HG03097 (cell line): ENCODE measurements around the gene CERS2.

ENCODE experiments used
- ATAC-seq: cut with Tn5 transposase; IDR thresholded peaks from one replicate; pipeline ENCODE4 v1.9.1; 2021; ENCODE audit not compliant: unreplicated experiment, low FRiP score

The CERS2 gene, protein sequence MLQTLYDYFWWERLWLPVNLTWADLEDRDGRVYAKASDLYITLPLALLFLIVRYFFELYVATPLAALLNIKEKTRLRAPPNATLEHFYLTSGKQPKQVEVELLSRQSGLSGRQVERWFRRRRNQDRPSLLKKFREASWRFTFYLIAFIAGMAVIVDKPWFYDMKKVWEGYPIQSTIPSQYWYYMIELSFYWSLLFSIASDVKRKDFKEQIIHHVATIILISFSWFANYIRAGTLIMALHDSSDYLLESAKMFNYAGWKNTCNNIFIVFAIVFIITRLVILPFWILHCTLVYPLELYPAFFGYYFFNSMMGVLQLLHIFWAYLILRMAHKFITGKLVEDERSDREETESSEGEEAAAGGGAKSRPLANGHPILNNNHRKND

DNA sequence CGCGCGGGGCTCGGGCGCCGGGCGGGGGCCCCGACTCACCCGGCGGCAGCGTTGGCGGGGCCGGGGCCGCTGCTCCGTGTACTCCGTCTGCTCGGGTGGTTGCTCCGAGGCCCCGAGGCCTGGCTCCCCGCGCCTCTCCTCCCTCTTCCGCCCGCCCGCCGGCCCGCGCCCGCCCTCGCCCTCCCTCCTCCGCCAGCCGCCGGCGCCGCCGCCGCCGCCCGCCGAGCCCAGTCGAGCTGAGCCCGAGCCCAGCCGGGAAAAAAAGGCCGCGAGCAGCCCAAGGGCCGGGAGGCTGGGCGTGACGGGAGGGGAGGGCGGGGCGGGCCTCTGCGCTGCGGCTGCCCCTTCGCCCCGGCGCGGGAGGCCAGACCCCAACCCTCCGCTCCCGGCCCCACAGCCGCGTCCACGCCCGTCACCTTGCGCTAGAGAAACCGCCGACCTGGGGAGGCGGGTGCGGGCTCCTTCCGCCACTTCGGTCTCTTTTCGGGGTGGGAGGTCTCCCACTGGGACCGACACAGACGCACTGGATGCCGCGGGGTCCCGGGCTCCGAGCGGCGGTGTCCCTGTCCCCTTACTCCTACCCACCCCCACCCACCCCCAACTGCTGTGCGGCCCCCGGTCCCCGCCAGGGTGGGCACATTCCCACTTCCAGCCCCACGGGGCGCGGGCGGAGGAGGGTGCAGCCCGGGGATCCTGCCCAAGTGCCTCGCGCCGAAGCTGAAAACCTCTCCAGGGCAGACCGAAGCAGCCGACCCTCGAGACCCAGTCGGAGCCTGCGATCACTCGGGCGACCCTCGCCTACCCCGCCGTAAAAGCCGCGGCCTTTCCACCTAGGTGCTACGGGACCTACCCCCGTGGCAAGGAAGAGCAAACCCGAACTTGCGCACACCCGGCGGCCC is at the start of gene CERS2:
TSS of gene CERS2 (minus strand) at position 256 of the 899 bp plus-strand sequence. CDS start 5,745 bp downstream, outside the sequence.
- ATAC-seq = peak; percentile 43

DNA sequence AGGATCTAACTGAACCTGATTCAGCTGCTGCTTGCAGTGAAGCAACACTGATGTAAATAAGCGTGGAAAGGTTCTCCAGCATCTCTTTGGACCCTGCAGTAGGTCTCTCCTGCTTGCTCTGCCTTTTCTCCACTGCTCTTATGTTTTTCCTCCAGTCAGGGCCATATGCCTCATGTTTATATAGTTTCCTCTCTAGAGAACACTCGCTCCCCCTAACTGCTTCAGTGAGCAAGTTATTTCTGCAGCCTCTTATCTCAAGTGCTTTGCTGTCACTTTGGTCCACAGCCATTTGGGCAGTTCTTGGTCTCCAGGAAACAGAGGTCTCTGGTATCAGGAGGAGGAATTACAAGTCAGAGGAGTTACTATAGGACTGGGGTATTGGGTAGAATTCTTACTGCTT is 38.9 kb upstream of the CERS2 start:
- ATAC-seq = no peak

DNA sequence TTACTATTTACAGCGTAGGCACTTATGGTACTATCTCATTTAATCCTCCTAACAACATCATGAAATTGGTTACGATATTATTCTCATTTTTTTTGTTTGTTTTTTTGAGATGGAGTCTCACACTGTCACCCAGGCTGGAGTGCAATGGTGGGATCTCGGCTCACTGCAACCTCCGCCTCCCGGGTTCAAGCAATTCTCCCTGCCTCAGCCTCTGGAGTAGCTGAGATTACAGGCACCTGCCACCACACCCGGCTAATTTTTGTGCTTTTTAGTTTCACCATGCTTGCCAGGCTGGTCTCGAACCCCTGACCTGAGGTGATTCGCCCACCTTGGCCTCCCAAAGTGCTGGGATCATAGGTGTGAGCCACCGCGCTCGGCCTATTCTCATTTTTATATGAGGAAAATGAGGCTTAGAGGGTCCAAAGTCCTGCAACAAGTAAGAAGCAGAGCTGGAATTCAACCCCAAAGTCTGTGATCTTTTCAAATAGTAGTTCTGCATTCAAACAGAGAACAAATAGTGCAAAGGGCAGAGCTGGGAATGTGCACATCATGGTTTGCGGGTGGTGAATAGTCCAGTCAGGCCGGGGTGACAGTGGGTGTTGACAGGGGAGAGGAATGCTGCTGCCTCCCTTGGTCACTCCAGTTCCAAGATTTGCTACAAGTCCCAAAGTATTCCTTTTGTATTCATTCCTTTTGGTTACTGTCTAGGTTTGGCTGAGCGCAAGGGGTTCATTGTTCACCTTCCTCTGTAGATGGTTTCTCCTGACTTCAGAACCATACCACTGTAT is 38.2 kb upstream of the CERS2 start:
- no peak for ATAC-seq

DNA sequence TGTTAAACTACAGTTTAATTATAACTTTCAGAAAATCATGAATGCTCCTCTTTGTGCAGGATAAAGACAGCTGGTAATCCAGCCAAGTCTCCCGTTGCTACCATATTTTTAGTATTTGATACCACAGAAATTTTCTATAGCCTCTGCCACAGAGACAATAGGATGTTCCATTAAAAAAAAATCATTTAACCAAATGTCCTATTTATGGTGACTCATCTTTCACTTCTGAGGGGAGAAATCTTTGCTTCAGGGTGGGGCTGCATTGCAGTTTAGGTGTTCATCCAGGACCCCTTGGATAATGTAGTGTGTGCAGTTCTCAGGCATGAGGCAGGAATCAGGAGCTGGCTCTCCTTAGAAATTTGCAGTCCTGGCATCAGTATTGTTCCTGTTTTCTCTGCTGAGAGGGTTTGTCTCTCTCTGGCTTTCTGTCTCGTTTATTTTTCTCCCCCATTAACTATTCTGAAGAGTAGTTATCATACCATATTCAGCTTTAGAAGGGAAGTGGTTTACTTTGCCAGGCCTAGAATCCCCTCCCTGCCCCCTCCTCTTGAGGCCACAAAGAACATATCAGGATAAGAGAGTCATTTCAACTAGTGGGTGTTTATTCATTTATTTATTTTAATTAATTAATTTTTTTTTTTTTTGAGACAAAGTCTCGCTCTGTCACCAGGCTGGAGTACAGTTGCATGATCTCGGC is 36.7 kb upstream of the CERS2 start:
- no peak for ATAC-seq

DNA sequence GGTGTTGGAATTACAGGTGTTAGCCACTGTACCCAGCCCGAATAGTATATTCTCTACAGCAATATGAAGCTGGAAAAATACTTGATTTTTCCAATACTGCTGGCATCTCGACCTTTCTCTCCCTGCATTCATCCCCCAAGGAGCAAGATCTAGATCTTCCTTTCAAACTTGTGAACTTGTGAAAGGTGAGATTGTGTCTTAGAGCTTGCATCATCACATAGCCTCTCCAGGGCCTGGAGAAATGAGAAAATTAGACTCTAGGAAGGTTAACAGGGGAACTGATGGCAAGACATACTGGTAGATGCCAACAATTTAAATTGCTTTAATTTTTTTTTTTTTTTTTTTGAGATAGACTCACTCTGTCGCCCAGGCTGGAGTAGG is 35.7 kb upstream of the CERS2 start:
- ATAC-seq = no peak

DNA sequence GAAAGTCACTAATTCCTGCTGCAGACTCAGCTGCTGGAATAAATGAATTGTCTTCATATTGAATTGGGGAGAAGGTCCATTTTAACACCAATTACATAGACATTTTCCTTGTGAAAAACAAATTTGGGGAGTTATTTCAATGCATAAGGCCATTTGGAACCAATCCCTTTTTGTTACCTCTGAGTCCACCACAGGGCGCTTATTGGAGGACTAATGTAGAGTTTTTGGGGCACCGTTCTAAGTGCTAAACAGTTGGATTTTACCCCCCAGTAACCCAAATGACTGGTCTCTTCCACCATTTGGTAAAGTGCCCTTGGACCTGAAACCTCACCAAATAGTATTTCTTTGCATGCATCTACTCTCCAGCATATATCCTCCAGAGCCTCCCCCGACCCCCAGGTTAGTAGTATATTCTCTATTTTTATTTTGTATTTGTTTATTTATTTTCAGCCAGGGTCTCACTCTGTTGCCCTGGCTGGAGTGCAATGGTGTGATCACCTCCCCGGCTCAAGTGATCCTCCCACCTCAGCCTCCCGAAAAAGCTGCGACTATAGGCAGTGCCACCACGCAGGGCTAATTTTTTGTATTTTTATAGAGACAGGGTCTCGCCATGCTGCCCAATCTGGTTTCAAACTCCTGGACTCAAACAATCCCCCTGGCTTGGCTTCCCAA is 35.2 kb upstream of the CERS2 start:
- ATAC-seq = no peak

DNA sequence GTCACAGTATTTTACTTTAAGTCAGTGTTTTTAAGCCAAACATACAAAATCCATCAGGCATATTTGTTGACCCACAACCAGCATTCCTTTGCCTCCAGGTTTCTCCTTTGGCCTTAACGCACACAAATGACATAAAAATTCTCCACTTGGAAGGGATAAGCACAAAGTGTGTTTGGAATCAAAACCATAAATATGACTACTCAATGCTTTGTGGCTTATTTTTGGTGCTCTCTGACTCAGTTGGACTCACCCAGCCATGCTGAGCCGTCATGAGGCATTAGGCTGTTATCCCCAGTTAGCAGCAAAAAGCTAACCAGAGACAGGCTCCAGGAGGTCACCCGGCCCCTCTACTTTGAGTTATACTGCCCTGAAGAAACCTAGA is 34.6 kb upstream of the CERS2 start:
- ATAC-seq = no peak

DNA sequence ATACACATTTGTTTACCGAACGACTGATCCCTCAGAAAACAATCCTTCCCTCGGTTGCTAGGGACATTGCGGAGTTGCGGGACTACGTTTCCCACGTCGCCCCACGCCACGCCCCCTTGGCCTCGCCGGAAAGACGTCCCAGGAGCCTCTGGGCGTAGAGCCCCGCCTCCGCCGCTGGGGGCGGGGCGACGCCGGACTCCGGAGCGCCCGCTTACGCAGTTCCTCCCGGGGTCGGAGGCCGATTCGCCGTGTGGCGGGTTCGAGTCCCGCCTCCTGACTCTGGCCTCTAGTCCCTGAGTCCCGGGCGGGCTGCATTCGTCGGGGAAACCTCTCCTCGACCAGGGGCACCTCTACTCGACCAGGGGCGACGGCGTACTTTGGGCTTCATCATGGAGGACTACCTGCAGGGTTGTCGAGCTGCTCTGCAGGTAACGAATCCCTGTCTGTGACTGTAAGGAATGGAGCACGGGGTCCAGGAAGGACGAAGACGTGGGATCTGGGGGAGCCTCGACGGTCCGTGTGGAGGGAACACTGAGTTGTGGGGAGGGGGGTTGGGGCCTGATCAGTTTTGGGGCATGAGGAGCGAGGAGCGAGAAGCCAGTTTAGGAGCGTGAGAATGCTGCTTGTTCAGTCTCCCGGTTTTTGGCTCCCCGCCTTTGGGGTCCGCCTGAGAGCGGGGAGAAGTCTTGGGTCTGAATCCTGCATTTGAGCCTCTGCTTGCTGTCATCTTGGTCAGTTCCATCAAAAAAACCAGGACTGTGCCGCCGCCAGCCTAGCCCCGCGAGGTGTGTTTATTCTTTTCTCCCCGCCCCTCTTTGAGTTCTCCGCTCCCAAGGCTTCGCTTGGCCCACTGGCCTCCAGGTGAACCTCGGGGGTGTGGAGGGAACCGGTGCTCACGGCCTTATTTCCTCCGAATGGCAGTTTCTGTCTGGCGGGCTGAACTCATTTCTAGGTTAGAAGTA is 33.9 kb upstream of the CERS2 start, which contains the start of gene PRUNE1:
TSS of gene PRUNE1 (plus strand) at position 206 of the 962 bp plus-strand sequence. CDS start at position 390, 184 bp downstream.
- peak; percentile 75 for ATAC-seq

DNA sequence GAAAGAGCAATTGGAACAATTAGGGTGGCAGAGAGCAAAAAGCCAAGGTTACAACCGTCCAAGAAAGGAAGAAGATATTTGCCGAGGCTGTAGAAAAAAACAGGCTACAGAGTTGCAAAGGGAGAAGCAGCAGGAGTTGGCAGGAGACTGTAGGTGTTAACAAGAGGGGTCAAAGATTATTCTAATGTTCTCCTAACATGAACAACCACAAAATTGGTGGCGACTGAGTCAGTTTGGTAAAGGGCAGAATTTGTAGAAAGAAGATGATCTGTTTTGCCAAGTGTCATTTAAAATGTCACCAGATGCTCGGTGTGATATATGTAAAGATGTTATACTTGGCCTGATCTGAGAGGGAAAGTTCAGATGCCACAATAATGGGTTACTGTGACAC is 33.2 kb upstream of the CERS2 start:
- ATAC-seq = no peak

DNA sequence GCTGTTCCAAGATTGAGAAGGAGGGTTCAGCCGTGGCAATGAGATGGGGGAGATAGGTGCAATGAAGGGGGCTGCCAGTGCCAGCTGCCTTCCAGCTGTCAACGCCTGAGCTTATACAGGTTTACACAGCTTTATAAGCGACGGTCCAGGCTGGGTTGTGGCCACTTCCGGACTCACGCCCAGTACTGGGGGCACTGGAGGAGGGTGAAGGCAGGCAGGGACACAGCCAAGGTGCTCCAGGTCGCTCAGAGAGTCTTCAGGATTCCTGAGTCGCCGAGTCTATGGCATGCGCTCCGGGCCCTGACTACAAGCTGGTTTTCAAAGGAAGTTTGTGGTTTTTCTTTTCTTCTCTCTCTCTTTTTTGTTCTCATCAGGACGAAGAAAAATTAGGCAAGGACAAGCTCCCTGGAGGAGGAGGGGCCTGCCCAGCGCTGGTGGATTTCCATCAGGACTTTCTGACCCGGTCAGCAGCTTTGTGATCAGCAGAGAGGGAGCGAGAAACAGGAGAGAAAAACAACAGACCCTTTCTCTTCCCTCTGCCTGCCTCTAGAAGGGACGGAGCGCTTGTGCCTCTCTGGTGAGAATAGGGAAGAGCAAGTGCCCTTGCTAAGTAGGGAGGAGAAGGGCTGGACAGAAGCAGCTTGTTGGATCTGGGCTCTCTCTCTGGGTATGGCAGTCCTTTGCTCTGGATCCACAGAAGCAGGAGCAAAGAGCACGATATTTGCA is 31.9 kb upstream of the CERS2 start, which contains the start of gene MINDY1:
TSS of gene MINDY1 (minus strand) at position 576 of the 726 bp plus-strand sequence. CDS start 4,285 bp downstream, outside the sequence.
- no peak for ATAC-seq

DNA sequence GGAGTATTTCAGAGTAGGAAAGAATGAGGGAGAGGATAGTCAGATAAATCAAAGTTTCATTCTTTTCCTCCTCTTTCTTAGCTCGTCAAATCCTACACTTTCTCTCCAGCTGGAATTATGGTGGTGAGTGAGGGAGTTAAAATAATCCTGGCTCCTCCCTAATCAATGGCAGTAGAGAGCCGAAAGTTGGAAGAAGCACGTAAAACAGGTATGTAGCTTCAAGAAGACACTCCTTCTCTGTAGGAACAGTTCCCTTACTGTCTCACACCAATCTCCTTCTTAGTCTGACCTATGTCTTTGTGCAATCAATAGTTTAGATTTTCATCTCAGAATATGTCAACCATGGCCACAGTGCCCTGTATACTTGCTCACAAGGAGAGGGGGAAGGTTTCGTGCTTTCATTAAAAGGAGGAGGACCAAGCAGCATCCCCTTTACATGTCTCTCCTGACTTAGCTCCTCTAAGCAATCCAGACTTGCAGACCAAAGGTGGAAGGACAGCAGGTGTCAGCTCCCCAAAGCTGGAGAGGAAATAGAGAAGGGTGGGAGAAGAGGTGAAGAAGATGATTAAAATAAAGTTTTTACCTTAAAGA is 31.2 kb upstream of the CERS2 start:
- no peak for ATAC-seq

DNA sequence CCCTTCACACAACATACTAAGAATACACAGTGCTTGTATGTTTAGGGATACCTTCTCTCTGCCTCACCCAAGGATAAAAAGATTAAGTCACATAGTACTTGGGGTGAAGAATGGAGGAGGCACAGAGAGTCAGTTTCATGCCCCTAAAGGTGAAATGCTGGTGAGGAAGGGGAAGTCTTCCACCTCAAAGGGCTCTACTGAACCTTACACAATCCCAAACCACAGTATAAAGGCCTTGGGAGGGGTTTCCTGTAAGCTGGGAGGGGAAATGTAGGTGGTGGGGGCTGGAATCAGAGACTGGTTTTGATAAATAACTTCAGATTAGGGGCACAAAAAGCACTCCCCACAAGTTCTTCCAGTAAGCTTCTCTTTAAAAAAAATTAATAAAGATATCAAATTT is 28.5 kb upstream of the CERS2 start:
- ATAC-seq = no peak

DNA sequence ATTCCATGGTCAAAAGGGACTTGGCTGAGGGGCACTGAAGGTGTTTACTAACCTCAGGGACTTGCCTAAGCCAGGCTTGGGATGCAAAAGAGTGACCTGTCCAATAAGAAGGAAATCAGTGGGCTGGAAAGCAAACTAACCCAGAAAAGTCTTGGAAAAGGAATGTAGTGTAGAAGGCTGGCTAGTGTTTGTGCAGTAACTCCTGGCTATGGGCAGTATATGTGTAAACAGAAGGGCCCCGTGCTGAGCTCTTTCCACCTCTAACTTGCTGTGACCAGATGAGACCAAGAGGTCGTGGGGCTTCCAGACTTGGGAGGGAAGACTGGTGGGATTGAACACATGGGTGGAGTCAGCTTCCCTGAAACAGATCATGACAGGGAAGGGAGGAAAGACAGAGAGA is 28.0 kb upstream of the CERS2 start:
- ATAC-seq = no peak

DNA sequence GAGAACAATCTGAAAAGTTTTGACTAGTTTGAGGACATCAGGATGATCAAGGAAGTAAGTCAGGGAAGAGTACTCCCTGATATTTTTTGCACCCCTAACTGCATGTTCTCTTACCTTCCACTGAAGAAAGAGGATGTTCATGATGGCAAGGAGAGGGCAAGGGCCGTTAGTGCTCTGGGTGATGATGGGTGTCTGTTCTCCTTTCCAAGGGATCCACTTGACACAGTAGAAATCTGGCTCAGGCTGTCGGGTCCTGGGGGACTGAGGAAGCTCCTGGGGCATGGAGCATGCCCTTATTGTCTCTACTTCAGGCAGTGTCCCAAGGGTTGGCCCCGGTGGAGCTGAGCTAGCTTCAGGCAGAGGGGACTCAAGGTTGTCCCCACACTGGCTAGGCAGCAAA is 27.4 kb upstream of the CERS2 start:
- no peak for ATAC-seq

DNA sequence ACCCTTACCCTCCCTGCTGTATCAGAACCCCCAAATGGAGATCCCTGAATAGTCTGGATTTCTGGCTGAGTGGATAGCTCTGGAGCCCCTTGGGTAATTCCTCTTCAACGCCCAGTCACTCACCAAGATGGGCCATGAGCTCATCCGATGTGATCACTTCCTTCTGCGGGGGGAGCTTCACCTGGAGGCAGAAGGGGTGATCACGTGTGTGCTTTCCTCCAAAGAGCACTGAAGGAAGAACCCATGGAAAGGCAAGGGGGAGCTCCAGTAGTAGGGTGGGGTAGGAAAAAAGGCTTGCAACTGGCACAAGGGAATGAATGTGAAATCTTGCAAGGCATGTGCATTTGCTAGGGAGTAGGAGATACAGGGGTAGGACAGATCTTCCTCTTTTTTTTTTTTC is 27.0 kb upstream of the CERS2 start:
- no peak for ATAC-seq

DNA sequence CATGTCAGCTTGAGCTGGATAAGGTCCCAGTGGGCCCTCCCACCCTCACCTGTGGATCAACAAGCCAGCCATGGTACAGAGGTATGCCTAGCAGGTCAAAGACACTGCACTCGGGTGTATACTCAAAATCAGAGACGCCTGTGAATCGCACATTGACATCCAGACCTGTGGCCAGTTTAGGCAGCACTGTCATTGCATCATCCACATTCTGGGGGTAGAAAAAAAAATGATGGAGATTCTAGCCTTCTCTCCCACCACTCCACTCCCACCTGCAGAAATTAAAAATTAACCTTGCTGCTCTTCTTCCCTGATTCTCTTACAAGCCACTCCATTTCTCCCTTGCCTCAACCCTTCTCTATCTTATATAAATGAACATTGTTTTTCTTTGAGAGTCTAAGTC is 25.8 kb upstream of the CERS2 start:
- no peak for ATAC-seq

DNA sequence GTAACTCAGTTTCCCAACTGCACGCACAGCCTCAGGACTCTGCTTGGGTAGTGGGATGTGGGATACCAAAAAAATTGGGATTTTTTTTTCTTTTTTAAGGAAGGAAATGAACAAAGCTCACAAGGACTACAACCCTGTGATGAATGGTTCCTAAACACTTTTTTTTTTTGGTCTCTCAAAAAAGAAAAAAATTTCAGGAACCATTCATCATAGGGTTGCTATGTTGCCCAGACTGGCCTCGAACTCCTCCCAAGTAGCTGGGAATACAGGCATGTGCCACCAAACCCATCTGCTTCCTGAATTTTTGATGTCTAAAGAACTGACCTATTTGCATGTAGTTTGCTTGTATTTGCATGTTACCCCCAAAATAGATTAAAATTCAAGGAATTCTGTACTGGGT is 25.3 kb upstream of the CERS2 start:
- no peak for ATAC-seq
